GM12878 (cell line): ENCODE data around the gene BAG3. TPM values are rescaled to one million over a fixed set of nuclear protein-coding genes. Genes with fewer than 3 reads are reported as not detected.

Source experiments
- BACH1 ChIP-seq: fragments of 450-650 bp; IDR thresholded peaks from 2 replicates; pipeline ENCODE4 v1.6.1; 2017; ENCODE audit warnings: mild to moderate bottlenecking, borderline replicate concordance
- FOXM1 ChIP-seq: IDR thresholded peaks from 2 replicates; pipeline ENCODE4 v1.6.1; 2012; ENCODE audit warnings: low read depth, mild to moderate bottlenecking, inconsistent platforms, low read length, moderate library complexity
- JUNB ChIP-seq: IDR thresholded peaks from 2 replicates; pipeline ENCODE4 v1.6.1; 2016; ENCODE audit warnings: antibody characterized with exemption, mild to moderate bottlenecking
- MLLT1 ChIP-seq: fragments of 450-650 bp; IDR thresholded peaks from 2 replicates; pipeline ENCODE4 v1.6.1; 2016; ENCODE audit warnings: mild to moderate bottlenecking
- NFYB ChIP-seq: IDR thresholded peaks from 2 replicates; pipeline ENCODE4 v1.6.1; 2011; ENCODE audit warnings: low read depth, mild to moderate bottlenecking, low read length, improper control_type of control experiment, moderate library complexity; ENCODE audit not compliant: insufficient read depth
- NRF1 ChIP-seq: conservative IDR thresholded peaks from 2 replicates; pipeline ENCODE4 v1.6.1; 2011; ENCODE audit warnings: mild to moderate bottlenecking, low read depth, low read length, improper control_type of control experiment
- SMAD5 ChIP-seq: IDR thresholded peaks from 2 replicates; pipeline ENCODE4 v1.6.1; 2016; ENCODE audit warnings: antibody characterized with exemption, low read depth
- SMC3 ChIP-seq: IDR thresholded peaks from 2 replicates; pipeline ENCODE4 v1.6.1; 2011; ENCODE audit warnings: low read length, improper control_type of control experiment, borderline replicate concordance
- SUPT20H ChIP-seq: IDR thresholded peaks from 2 replicates; pipeline ENCODE4 v1.6.1; 2011; ENCODE audit warnings: low read depth, mild to moderate bottlenecking, low read length, moderate library complexity, borderline replicate concordance; ENCODE audit not compliant: control insufficient read depth
- USF2 ChIP-seq: IDR thresholded peaks from 2 replicates; pipeline ENCODE4 v1.6.1; 2011; ENCODE audit warnings: low read depth, low read length, improper control_type of control experiment, borderline replicate concordance
- polyA plus RNA-seq, 11 experiments: library from polyadenylated mRNA; depleted of rRNA in 4 of 11; unstranded in 6 of 11; stranded (reverse) in 5 of 11; fragments of >200 nt; fragmentation: Nextera tagmentation in 4 of 11; fragmentation: Illumina TruSeq in 1 of 11; extraction: Ambion mirVana in 4 of 11; extraction: Trizol in 1 of 11; gene quantifications; 1 replicate in 1 of 11; 2 replicates in 10 of 11; pipeline versions ENCODE4 v1.2.1 to v1.2.3, GENCODE V29; 2011 to 2016; ENCODE audit warnings: inconsistent platforms in 2 of 11, missing spikeins in 2 of 11, low read depth in 1 of 11
- total RNA-seq, 4 experiments: library from RNA; depleted of rRNA in 3 of 4; stranded (reverse); fragments of >200 nt in 3 of 4; fragmentation: Illumina TruSeq in 1 of 4; extraction: Trizol in 1 of 4; gene quantifications; 2 replicates each; pipeline versions ENCODE4 v1.2.1 to v1.2.3, GENCODE V29; 2013 to 2021
- TF ChIP-seq, protein P1 (sequence below): IDR thresholded peaks from 2 replicates; pipeline ENCODE4 v1.6.1; 2011; ENCODE audit warnings: borderline replicate concordance, low read depth, mild to moderate bottlenecking, moderate library complexity, mixed read lengths, low read length; ENCODE audit not compliant: insufficient read depth; ENCODE audit errors: extremely low read length
- TF ChIP-seq, protein P2 (sequence below): fragments of 450-650 bp; IDR thresholded peaks from 2 replicates; pipeline ENCODE4 v1.6.1; 2018; ENCODE audit warnings: borderline replicate concordance, mild to moderate bottlenecking; ENCODE audit not compliant: partially characterized antibody

The BAG3 gene
- total and polyA plus RNA-seq, 10 of the 15 experiments (the other 5 are each of a cell fraction or from before 2014, with no cell fraction given) = 0.71 to 14.1 (median 4.3) TPM

DNA sequence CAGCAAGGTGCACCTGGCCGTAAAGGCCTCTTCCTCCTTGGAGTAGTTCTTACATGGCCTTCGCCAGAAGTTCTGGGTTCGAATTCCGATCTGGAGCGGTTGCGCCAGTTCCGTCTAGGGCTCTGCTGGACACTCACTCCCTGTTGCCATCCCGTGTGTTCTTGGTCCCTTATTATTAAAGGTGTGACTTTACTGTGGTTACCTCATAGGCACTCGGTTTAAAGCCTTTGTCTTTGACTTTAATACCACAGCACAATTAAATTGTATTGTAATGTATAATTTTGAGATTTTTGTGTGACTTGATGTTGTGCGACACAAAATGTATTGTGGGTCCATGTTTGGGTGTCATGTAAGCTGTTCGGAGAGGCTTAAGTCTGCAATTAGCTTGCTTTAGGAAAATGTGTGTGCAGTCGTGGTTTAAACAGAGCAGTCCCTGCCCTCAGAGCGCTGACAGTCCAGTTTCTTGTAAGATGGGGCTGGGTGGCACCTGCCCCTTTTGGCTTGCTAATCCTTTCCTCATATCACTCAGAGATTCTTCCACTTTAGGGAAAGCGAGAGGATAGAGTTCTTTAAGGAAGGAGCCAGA lies 75.6 kb downstream of the BAG3 start (continued):
- TF ChIP-seq MLLT1 (peak; percentile 97), SMC3 (no peak), BACH1 (no peak), USF2 (no peak), SUPT20H (no peak), NRF1 (no peak), NFYB (no peak), FOXM1 (no peak), JUNB (no peak), SMAD5 (no peak)
- TF ChIP-seq, protein P1, sequence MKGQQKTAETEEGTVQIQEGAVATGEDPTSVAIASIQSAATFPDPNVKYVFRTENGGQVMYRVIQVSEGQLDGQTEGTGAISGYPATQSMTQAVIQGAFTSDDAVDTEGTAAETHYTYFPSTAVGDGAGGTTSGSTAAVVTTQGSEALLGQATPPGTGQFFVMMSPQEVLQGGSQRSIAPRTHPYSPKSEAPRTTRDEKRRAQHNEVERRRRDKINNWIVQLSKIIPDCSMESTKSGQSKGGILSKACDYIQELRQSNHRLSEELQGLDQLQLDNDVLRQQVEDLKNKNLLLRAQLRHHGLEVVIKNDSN = no peak
- TF ChIP-seq, protein P2, sequence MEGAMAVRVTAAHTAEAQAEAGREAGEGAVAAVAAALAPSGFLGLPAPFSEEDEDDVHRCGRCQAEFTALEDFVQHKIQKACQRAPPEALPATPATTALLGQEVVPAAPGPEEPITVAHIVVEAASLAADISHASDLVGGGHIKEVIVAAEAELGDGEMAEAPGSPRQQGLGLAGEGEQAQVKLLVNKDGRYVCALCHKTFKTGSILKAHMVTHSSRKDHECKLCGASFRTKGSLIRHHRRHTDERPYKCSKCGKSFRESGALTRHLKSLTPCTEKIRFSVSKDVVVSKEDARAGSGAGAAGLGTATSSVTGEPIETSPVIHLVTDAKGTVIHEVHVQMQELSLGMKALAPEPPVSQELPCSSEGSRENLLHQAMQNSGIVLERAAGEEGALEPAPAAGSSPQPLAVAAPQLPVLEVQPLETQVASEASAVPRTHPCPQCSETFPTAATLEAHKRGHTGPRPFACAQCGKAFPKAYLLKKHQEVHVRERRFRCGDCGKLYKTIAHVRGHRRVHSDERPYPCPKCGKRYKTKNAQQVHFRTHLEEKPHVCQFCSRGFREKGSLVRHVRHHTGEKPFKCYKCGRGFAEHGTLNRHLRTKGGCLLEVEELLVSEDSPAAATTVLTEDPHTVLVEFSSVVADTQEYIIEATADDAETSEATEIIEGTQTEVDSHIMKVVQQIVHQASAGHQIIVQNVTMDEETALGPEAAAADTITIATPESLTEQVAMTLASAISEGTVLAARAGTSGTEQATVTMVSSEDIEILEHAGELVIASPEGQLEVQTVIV = no peak

Other genes with a start within 250 kb of the BAG3 start
- gene RGS10, start 108.7 kb upstream of the BAG3 start, total RNA-seq (2014; rRNA removed) = 97.4 and 102 TPM in 2 replicates
- gene RGS10, start 108.7 kb upstream of the BAG3 start, total RNA-seq (2014; rRNA removed; fragmentation: Illumina TruSeq; extraction: Trizol) = 124 and 131 TPM in 2 replicates
- gene RGS10, start 108.7 kb upstream of the BAG3 start, total RNA-seq (2021) = 114 and 128 TPM in 2 replicates
- gene RGS10, start 108.7 kb upstream of the BAG3 start, polyA plus RNA-seq (2011; rRNA removed) = 186 and 284 TPM in 2 replicates
- 193 and 226 TPM in 2 replicates for gene RGS10, start 108.7 kb upstream of the BAG3 start, polyA plus RNA-seq (2014; fragmentation: Illumina TruSeq; extraction: Trizol)
- 100 to 1,000 TPM in 1 of 2 experiments, 10 to 100 TPM in 1; 72.8 to 134 TPM for gene RGS10, start 108.7 kb upstream of the BAG3 start, polyA plus RNA-seq (2014; fragmentation: Nextera tagmentation; extraction: Ambion mirVana)
- 134 and 157 TPM in 2 replicates for gene RGS10, start 108.7 kb upstream of the BAG3 start, polyA plus RNA-seq (2014; rRNA removed)
- gene RGS10, start 108.7 kb upstream of the BAG3 start, polyA plus RNA-seq (2016; fragmentation: Nextera tagmentation; extraction: Ambion mirVana) = 100 to 1,000 TPM; 116 to 123 TPM
- 34.6 and 45.9 TPM in 2 replicates for gene TIAL1, start 54.4 kb upstream of the BAG3 start, total RNA-seq (2014; rRNA removed)
- 57.4 and 63.4 TPM in 2 replicates for gene TIAL1, start 54.4 kb upstream of the BAG3 start, total RNA-seq (2014; rRNA removed; fragmentation: Illumina TruSeq; extraction: Trizol)
- gene TIAL1, start 54.4 kb upstream of the BAG3 start, total RNA-seq (2021) = 132 and 143 TPM in 2 replicates
- gene TIAL1, start 54.4 kb upstream of the BAG3 start, polyA plus RNA-seq (2011; rRNA removed) = 159 and 241 TPM in 2 replicates
- gene TIAL1, start 54.4 kb upstream of the BAG3 start, polyA plus RNA-seq (2014; fragmentation: Illumina TruSeq; extraction: Trizol) = 133 and 163 TPM in 2 replicates
- gene TIAL1, start 54.4 kb upstream of the BAG3 start, polyA plus RNA-seq (2014; fragmentation: Nextera tagmentation; extraction: Ambion mirVana) = 10 to 100 TPM; 26.0 to 68.2 TPM
- 87.8 and 91.7 TPM in 2 replicates for gene TIAL1, start 54.4 kb upstream of the BAG3 start, polyA plus RNA-seq (2014; rRNA removed)
- 10 to 100 TPM; 29.0 to 34.9 TPM for gene TIAL1, start 54.4 kb upstream of the BAG3 start, polyA plus RNA-seq (2016; fragmentation: Nextera tagmentation; extraction: Ambion mirVana)
- 28.0 and 34.6 TPM in 2 replicates for gene INPP5F, start 74.7 kb downstream of the BAG3 start, total RNA-seq (2014; rRNA removed)
- 35.1 and 39.7 TPM in 2 replicates for gene INPP5F, start 74.7 kb downstream of the BAG3 start, total RNA-seq (2014; rRNA removed; fragmentation: Illumina TruSeq; extraction: Trizol)
- 36.3 and 39.9 TPM in 2 replicates for gene INPP5F, start 74.7 kb downstream of the BAG3 start, total RNA-seq (2021)
- gene INPP5F, start 74.7 kb downstream of the BAG3 start, polyA plus RNA-seq (2011; rRNA removed) = 49.3 and 64.4 TPM in 2 replicates
- gene INPP5F, start 74.7 kb downstream of the BAG3 start, polyA plus RNA-seq (2014; fragmentation: Illumina TruSeq; extraction: Trizol) = 39.8 and 50.4 TPM in 2 replicates
- 10 to 100 TPM in 1 of 2 experiments, 1 to 10 TPM in 1; 6.0 to 13.4 TPM for gene INPP5F, start 74.7 kb downstream of the BAG3 start, polyA plus RNA-seq (2014; fragmentation: Nextera tagmentation; extraction: Ambion mirVana)
- 29.6 and 33.5 TPM in 2 replicates for gene INPP5F, start 74.7 kb downstream of the BAG3 start, polyA plus RNA-seq (2014; rRNA removed)
- 10 to 100 TPM; 32.7 to 41.0 TPM for gene INPP5F, start 74.7 kb downstream of the BAG3 start, polyA plus RNA-seq (2016; fragmentation: Nextera tagmentation; extraction: Ambion mirVana)
- 70.5 and 77.2 TPM in 2 replicates for gene MCMBP, start 221.5 kb downstream of the BAG3 start, total RNA-seq (2014; rRNA removed)
- gene MCMBP, start 221.5 kb downstream of the BAG3 start, total RNA-seq (2014; rRNA removed; fragmentation: Illumina TruSeq; extraction: Trizol) = 71.7 and 72.5 TPM in 2 replicates
- 80.1 and 80.2 TPM in 2 replicates for gene MCMBP, start 221.5 kb downstream of the BAG3 start, total RNA-seq (2021)
- gene MCMBP, start 221.5 kb downstream of the BAG3 start, polyA plus RNA-seq (2011; rRNA removed) = 93.1 and 106 TPM in 2 replicates
- 86.8 and 108 TPM in 2 replicates for gene MCMBP, start 221.5 kb downstream of the BAG3 start, polyA plus RNA-seq (2014; fragmentation: Illumina TruSeq; extraction: Trizol)
- gene MCMBP, start 221.5 kb downstream of the BAG3 start, polyA plus RNA-seq (2014; fragmentation: Nextera tagmentation; extraction: Ambion mirVana) = 10 to 100 TPM; 22.1 to 29.4 TPM
- gene MCMBP, start 221.5 kb downstream of the BAG3 start, polyA plus RNA-seq (2014; rRNA removed) = 67.1 and 74.2 TPM in 2 replicates
- gene MCMBP, start 221.5 kb downstream of the BAG3 start, polyA plus RNA-seq (2016; fragmentation: Nextera tagmentation; extraction: Ambion mirVana) = 10 to 100 TPM in 1 of 2 experiments, 1 to 10 TPM in 1; 7.6 to 80.8 TPM
- 21.6 and 30.3 TPM in 2 replicates for gene SEC23IP, start 241.3 kb downstream of the BAG3 start, total RNA-seq (2014; rRNA removed)
- gene SEC23IP, start 241.3 kb downstream of the BAG3 start, total RNA-seq (2014; rRNA removed; fragmentation: Illumina TruSeq; extraction: Trizol) = 26.8 and 30.7 TPM in 2 replicates
- 71.9 and 82.5 TPM in 2 replicates for gene SEC23IP, start 241.3 kb downstream of the BAG3 start, total RNA-seq (2021)
- gene SEC23IP, start 241.3 kb downstream of the BAG3 start, polyA plus RNA-seq (2011; rRNA removed) = 29.9 and 38.3 TPM in 2 replicates
- 68.0 and 68.4 TPM in 2 replicates for gene SEC23IP, start 241.3 kb downstream of the BAG3 start, polyA plus RNA-seq (2014; fragmentation: Illumina TruSeq; extraction: Trizol)
- gene SEC23IP, start 241.3 kb downstream of the BAG3 start, polyA plus RNA-seq (2014; fragmentation: Nextera tagmentation; extraction: Ambion mirVana) = 10 to 100 TPM; 15.1 to 20.8 TPM
- gene SEC23IP, start 241.3 kb downstream of the BAG3 start, polyA plus RNA-seq (2014; rRNA removed) = 33.6 and 39.0 TPM in 2 replicates
- 10 to 100 TPM; 72.2 to 79.2 TPM for gene SEC23IP, start 241.3 kb downstream of the BAG3 start, polyA plus RNA-seq (2016; fragmentation: Nextera tagmentation; extraction: Ambion mirVana)